NCI-H748 treated with DMSO at 0.1 percent for 48 hours (cell line): ENCODE results near the gene PADI3.

ENCODE experiments used
- DNase-seq: peaks from one replicate; lab custom pipeline; 2025; lab: John Stamatoyannopoulos, UW

Gene PADI3

GRCh38 chr1:17243274-17243673, 5.6 kb upstream of the PADI3 start:
- DNase-seq: no peak

- no peak for DNase-seq
Measured at GRCh38 chr1:17244821-17245740, 3.8 kb upstream of the PADI3 start.

DNA sequence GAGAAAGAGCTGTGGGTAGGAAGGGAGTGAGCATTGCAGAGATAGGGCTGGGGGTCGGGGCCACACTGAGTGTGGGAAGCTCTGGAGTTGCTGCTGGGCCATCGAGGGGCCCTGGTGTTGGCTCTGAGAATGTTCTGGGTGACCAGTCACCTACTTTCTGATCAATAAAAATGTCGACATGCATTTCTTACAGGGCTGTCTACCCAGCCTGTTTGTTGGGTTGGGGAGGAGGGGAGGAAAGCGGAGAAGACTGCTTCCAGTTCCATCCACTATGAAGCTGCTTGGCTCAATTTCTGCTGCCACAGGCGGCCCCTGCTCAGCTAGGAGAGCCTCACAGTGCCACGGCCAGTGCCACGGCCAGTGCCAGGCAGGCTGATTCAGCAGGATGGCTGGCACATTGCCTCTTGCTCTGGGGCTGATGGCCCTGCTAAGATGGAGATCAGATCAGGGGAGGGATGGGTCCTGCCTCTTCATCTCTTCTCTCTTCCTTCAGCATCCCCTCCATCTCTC, 3.0 kb upstream of the PADI3 start:
- DNase-seq: no peak

- no peak for DNase-seq
Measured at GRCh38 chr1:17246971-17247370, 1.9 kb upstream of the PADI3 start.

GRCh38 chr1:17250601-17251000, 1.7 kb downstream of the PADI3 start:
- no peak for DNase-seq

DNA sequence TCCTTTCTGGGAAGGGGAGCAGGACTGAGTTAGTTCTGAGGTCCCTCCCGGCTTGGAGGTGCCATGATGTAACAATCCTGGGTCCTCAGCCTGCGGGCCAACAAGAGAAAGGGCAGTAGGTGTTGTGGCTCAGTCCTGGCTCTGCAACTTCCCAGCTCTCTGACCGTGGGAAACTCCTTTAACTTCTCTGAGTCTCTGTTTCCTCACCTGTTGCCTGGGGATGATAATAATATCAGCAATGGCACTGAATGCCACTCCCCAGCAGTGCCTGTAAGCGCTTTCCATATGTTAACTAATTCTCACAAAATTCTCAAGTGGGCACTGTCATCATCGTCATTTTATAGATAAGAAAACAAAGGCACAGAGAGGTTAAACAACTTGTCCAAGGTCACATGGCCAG, 2.3 kb downstream of the PADI3 start:
- DNase-seq: no peak

- no peak for DNase-seq
Measured at GRCh38 chr1:17251701-17252376, 2.9 kb downstream of the PADI3 start.

- no peak for DNase-seq
Measured at GRCh38 chr1:17255336-17255735, 6.4 kb downstream of the PADI3 start.

GRCh38 chr1:17258116-17258757, 9.3 kb downstream of the PADI3 start:
- no peak for DNase-seq

- no peak for DNase-seq
Measured at GRCh38 chr1:17258758-17259130, 9.8 kb downstream of the PADI3 start.

GRCh38 chr1:17259233-17259873, 10.5 kb downstream of the PADI3 start:
- DNase-seq: no peak

GRCh38 chr1:17260264-17260663, 11.4 kb downstream of the PADI3 start:
- DNase-seq: no peak

GRCh38 chr1:17260738-17261137, 11.8 kb downstream of the PADI3 start:
- DNase-seq: no peak

- no peak for DNase-seq
Measured at GRCh38 chr1:17263936-17264335, 15.0 kb downstream of the PADI3 start.

GRCh38 chr1:17264470-17264869, 15.6 kb downstream of the PADI3 start:
- DNase-seq: no peak

DNA sequence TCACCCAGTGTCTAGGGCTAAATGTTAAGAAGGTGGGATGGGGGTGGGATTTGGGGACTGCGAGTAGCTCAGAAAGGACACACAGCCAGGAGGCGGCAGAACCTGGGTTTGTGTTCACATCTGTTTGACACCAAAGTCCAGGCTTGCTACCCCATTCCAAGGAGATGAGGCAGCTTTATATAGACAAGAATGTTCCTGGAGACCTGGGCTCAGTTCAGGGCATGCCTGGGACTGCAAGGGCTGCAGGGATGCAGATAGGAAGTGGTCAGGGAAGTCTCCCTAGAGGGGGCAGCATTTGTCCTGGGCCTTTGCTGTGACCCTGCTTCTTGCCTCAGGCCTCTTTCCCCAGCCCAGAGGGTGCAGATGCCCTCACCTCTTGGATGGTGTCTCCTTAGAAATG, 16.3 kb downstream of the PADI3 start:
- DNase-seq: no peak

GRCh38 chr1:17265950-17266349, 17.1 kb downstream of the PADI3 start:
- DNase-seq: no peak

- DNase-seq: no peak
Measured at GRCh38 chr1:17270891-17271765, 22.2 kb downstream of the PADI3 start.

- DNase-seq: no peak
Measured at GRCh38 chr1:17272066-17272465, 23.2 kb downstream of the PADI3 start.

GRCh38 chr1:17272646-17273045, 23.7 kb downstream of the PADI3 start:
- no peak for DNase-seq

DNA sequence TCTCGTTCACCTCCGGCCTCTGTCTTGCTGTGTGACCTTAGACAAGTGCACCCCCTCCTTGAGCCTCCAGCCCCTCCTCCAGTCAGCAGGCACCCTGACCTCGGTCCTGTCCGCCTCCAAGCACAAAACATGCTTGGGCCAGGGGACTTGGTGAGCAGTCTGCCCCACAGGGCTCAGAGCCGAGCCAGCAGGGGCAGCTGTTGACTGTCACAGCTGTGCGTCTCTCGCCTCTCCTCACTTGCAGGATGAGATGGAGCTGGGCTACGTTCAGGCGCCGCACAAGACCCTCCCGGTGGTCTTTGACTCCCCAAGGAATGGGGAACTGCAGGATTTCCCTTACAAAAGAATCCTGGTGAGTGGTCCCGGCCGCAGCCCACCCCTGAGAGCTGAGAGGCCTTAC, 24.2 kb downstream of the PADI3 start:
- no peak for DNase-seq
